NCI-H526 (cell line): Measurements from ENCODE around the gene SLC25A3.
A peak's percentile ranks its signal among the peaks of the same experiment; 100 is the strongest.
"Not testable (repeated sequence)": the region's sequence is repeated elsewhere in the genome, so short reads cannot be mapped to it uniquely, and the experiment has no call there.

Experiments used
- DNase-seq, 2 experiments: peaks; one replicate each; lab custom pipeline; 2025; lab: John Stamatoyannopoulos, UW

The SLC25A3 gene

DNA sequence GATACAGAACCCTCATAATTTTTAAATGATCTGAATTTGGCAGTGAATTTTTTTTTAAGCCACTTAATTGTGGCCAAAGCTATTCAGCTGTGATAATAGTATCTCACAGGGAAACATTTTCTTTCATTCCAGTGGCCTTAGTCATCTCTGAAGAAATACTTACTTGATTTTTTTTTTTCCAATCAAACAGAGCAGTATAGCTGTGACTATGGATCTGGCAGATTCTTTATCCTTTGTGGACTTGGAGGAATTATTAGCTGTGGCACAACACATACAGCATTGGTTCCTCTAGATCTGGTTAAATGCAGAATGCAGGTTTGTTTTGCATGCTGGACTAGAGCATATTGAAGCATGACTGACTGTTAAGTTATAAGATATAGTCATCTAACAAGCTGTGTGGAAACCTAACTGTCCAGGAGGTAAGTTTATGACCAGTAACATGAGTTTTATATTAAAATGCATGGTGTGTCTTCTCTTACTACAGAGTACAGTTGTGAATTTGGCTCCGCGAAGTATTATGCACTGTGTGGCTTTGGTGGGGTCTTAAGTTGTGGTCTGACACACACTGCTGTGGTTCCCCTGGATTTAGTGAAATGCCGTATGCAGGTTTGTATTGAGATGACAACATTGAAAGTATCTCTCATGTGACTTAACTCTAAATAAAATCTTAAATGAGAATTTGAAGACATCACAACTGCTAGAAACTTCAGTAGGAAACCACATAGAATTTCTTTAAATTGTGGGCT lies 1.9 kb downstream of the SLC25A3 start:
- no peak for DNase-seq

DNA sequence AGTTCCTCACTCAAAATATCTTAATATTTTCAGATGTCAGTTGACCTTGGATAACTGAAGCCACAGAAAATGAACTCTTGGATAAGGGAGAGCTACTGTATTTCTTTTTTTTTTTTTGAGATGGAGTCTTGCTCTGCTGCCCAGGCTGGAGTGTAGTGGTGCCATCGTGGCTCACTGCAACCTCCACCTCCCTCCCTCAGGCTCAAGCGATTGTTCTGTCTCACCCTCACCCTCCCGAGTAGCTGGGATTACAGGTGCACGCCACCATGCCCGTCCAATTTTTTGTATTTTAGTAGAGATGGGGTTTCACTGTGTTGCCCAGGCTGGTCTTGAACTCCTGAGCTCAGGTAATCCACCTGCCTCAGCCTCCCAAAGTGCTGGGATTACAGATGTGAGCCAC lies 3.8 kb downstream of the SLC25A3 start:
- DNase-seq: not testable (repeated sequence)

DNA sequence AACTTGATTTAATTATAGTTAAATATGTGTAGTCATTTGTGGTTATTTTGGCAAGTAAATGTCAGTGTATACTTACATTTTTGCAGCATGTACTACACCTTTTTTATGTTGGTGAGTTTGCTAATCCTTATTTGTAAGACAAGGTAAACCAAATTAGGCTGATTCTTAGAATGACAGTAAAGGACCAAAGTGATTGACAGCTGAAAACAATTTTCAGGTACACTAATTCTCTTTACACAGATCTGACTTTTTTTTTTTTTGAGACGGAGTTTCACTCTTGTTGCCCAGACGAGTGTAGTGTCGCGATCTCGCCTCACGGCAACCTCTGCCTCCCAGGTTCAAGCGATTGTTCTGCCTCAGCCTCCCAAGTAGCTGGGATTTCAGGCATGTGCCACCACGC lies 8.4 kb downstream of the SLC25A3 start:
- DNase-seq: no peak

DNA sequence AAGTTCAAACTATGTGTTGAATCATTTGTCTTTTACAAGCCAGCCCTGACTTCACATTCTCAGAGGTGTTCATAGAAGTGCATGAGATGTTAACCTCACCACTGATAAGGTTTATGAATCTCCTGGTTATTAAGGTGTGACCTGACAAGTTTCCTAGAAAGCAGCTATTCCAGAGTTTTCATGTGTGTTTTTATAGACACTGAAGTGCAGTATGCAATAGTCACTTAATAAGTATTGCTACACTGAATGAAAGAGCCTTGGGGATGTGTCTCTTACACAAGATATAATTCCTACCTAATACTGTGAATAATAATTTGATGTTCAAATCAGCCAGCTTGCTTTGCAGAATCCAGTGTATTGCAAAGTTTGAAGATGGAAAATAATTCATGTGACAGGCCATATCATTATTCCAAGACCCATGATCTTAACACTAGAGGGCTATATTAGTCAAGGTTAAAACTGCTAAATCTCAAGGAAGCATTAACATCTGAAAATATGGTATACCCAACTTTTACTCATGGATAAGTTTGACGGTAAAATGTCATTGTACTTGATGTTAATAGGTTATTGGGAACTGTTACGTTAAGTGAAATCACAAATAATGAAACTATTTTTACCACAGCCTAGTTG lies 13.0 kb downstream of the SLC25A3 start:
- no peak for DNase-seq

DNA sequence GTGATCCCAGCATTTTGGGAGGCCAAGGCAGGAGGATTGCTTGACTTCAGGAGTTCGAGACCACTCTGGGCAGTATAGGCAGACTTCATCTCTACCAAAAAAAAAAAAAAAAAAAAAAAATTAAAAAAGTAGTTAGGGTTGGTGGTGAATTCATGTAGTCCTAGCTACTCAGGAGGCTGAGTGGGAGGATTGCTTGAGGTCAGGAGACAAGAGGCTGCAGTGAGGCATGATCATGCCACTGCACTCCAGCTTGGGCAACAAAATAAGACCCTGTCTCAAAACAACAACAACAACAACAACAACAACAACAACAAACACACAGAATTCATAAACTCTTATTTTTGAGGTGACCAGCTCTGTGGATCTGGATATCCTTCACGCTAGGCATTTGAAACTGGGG lies 17.1 kb downstream of the SLC25A3 start:
- no peak for DNase-seq

DNA sequence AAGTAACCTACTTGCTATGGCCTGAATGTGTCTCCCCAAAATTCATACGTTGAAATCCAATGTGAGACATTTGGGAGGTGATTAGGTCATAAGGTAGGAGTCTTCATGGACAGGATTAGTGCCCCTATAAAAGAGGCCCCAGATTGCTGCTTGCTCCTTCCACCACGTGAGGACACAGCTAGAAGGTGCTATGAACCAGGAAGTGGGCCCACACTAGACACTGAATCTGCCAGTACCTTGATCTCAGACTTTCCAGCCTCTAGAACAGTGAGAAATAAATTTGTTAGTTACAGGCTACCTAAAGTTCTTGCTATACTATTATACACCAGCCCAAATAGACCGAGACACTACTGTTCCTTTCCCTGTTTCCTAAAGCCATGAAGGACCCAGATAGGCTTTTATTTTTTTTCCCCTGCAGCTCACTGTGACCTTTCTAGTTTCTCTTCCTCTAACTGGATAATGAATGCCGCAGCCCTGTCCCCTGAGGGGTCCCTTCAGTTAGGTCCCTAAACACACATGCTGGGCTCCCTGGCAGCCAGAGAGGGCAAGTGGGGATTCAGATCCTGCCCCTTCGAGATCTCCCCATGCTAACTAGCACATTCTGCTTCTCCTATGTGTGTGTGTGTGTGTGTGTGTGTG lies 19.3 kb downstream of the SLC25A3 start:
- DNase-seq: no peak

DNA sequence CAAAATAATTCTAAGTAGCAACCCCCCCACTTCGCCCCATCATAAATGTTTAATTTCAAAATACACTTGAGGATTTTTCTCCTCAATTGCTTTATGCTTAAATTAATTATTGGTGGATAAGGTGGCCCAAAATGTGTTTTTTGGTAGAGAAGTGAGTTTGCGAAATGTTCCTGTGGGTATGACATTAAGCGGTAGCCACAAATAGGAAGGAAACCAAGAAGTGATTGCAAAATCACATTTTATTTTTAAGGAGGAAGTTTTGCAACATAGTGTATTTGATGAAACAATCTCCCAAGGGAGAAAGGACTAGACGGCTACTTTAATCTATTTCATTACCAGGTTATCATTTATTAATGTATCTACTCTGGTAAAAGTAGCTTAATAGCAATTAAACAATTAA lies 25.5 kb downstream of the SLC25A3 start:
- DNase-seq: no peak

DNA sequence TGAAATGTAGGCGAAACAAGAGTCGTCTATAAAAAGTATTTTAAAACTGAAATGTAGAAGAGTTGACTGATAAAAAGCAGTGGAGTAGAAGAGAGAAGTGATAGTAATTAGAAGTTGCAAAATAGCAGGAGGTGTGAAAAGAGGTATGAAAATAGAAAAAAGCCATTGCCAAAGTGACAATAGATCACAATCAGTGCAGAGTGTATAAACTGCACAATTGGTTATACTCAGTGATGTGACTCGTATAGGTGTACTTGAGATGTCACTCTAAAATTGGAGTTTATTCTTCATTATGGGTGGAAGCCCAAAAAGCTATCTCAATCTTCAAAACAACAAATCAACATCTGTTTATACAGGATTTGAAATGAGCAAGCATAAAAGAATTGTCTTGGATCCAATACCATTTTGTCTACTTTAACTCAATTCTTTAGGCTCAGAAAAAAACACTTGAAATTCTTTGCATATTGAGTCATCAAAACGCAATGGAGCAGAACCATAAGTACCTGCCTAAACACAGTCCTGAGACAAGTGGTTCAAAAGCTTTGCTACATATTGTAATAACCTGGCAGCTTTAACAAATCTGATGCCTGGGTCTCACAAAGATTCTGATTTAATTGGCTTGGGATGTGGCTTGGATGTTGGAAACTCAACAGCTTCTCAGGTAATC lies 42.3 kb downstream of the SLC25A3 start:
- no peak for DNase-seq

DNA sequence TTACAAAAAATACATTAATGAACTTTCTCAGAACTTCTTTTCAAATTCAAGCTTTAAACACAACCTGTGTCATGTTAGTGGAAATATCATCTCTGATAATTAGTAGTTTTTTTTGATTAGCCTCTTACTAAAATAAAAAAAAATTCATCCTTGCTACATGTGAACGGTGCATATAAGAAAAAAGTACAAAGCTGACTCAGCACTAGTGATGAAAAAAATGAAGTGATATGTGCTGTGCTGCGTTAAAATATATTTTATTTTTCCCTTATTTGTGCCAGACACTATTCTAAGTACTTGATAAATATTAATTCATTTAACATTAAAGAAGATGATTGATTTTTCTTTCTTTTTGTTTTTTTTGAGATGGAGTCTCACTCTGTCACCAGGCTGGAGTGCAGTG lies 43.6 kb downstream of the SLC25A3 start:
- DNase-seq: no peak

DNA sequence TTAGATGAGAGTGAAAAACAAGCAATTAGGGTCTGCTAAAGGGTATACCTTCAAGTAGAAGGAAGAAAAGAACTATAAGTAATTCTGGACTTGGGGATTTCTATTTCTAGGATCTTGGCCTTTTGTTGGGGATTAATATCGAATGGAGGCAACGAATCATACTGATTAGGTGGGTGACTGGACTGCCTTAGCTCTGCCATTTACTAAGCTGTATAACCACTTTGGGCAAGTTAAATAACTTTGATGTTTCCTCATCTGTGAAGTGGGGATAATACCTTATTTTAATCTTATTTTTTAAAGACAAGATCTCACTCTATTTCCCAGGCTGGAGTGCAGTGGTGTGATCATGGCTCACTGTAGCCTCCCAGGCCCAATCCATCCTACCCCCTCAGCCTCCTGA lies 44.5 kb downstream of the SLC25A3 start:
- DNase-seq: no peak

DNA sequence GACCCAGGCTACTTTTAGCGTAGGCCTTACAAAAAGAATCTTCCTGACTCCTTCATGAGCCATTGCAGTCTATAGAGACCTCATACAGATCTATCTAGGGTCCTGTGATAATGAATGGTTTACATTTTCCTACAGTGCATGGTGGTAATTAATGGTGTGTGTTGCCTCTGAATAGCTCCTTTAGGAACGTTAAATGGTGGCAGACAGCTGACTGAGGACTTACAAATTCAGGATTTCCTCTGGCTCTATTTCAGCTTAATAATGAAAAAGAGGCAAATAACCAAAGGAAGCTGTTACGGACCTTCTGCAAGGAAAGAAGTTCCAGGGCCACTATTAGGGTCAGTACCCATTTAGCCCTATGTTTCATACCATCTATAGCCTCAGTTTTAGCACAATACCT lies 46.0 kb downstream of the SLC25A3 start:
- no peak for DNase-seq

DNA sequence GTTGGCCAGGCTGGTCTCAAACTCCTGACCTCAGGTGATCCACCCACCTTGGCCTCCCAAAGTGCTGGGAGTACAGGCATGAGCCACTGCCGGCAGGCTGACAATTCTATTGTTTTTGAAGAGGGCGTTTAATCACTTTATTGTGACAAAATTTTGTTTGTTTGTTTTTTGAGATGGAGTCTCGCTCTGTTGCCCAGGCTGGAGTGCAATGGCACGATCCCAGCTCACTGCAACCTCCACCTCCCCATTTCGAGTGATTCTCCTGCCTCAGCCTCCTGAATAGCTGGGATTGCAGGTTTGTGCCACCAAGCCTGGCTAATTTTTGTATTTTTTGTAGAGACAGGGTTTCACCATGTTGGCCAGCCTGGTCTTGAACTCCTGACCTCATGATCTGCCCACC lies 49.3 kb downstream of the SLC25A3 start:
- not testable (repeated sequence) for DNase-seq

DNA sequence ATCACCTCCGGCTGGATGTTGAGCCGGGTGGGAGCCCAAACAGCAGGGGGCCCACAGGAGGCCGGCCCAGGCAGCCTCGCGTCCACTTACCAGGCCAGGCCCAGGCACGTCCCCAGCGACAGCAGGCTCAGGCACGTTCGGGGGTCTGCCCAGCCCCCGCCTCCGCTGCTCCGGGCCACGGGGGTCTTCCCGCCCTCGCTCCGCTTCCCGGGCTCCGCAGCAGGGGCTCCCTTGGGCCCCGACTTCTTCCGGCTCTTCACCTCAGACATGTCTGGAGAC lies 50.9 kb downstream of the SLC25A3 start:
- peak; percentile 52 to 69 for DNase-seq

DNA sequence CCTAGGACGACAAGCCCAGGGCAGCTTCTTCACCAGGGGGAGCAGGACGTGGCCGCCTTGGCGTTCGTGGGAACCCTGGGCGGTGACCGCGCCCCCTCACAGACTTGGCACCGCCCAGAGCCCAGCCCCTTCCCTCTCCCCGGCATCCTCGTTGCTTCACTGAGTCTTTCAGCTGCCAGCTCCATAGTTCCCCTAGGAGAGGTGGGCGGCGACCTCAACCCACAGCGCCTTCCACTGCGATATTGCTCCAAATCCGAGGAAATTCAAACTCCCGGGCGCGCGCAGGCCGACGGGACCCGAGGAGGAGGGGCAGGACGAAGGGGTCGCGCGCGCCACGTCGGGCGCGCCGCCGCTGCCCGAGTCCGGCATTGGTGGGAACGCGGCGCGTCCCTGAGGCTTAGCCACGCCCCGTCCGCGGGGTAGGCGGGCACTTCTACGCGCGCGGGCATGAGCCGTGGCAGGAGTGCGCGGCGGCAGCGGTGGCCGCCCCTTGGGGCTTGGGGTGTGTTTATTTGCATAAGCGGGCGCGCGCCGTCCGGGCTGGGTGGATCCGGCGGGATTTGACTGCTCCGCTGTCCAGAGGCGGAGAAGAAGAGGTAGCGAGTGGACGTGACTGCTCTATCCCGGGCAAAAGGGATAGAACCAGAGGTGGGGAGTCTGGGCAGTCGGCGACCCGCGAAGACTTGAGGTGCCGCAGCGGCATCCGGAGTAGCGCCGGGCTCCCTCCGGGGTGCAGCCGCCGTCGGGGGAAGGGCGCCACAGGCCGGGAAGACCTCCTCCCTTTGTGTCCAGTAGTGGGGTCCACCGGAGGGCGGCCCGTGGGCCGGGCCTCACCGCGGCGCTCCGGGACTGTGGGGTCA lies 51.5 kb downstream of the SLC25A3 start, which contains the start of the genes APAF1 and IKBIP:
Gene APAF1, plus strand, starts transcription at position 579 of the 860 bp plus-strand sequence. CDS start 3,070 bp downstream, outside the sequence.
Gene IKBIP, minus strand, starts transcription at position 77 of the 860 bp plus-strand sequence. CDS start 87 bp downstream, outside the sequence.
- peak; percentile 83 to 98 for DNase-seq

DNA sequence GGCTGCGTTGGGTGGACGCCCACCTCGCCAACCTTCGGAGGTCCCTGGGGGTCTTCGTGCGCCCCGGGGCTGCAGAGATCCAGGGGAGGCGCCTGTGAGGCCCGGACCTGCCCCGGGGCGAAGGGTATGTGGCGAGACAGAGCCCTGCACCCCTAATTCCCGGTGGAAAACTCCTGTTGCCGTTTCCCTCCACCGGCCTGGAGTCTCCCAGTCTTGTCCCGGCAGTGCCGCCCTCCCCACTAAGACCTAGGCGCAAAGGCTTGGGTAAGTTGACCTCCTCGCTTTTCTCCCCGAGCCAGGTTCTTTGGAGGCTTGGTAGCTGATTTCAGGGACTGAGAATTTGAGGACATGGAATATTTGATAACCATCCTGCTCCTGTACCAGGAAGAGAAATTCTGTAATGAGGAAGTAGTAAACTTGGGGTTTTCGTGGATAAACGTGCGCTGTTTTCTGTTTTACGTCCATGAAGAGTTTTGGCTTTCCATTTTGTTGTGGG lies 52.1 kb downstream of the SLC25A3 start:
- DNase-seq: peak; percentile 6 to 38

DNA sequence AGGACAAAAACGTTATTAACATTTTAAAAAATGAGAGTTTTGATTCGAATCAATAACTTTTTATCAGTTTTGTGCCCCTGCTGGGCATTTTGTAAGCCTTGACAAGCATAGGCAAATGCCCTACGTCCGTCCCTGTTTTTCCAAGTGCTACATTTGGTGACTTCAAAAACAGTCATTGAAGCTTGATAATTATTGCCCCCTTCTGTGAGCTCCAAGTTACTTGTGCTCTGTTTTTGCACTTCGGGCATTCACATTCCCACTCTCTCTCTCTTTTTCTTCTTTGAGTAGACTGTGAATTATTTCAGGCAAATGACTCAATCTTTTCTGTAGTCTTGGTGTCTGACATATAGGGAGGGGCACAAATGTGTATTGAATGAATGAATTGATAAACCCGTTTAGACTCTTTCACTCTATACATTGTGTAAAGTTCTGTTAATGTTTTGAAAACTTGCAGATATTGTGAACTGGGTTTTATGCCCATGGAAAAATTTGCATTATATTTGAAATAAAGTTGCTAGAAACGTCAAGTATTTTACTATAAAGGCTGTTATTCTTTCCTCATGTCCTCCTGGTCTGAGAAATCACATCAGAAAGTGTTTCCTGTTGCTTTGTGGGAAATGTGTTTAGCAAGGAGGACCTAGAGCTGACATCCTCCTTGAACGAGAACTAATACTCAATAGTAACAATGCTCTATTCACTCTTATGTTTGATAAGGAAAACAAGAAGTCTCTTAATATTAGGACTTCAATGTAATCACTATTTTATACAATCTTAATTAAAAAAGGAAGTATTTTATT lies 53.0 kb downstream of the SLC25A3 start:
- peak in 1 of 2 experiments; percentile 21 for DNase-seq

DNA sequence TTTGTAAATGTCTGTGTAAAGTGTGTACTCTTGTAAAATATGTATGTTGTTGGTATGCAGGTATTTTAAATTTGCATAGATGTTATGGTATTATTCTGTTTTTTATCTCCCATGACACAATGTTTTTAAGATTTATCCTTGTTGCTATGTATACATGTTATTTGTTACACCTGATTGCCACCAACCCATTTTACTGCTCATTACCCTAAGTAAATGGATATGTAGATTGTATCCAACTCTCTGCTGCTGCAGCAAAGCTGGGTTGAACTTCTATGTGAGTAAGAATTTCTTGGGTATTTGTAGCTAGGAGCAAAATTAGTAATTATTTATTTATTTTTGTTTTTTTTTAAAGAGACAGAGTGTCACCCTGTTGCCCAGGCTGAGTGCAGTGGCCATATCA lies 57.8 kb downstream of the SLC25A3 start:
- DNase-seq: peak; percentile 63 to 64

DNA sequence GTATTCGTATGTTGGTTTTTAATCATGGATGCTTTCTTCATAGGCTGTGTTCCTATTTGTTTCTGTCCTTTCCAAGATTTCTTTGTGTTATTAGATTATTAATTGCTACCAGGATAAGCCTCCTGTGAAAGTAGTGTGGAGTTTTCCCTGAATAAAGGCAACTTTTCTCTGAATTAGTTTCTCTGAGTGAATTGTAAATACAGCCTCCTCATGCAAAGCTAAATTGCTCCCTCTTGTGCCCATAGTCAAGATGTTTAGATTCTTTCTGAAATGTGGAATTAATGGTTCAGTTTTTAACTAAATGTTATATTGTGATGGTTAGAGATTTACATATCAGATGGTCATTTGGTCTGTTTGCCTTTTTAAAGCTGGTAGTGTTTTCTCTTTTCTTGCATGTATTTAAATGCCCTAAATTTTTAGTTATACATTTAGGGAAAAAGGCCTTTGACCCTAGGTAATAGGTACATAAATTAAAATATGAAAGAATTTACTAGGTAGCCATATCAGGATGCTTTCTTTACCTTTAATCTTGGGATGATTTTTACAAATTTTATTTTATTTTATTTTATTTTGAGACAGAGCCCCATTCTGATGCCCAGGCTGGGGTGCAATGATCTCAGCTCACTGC lies 60.5 kb downstream of the SLC25A3 start:
- peak; percentile 15 to 69 for DNase-seq
